Measurements from ENCODE around the gene REPIN1.
A peak's percentile ranks its signal among the peaks of the same experiment; 100 is the strongest.

Gene REPIN1

GRCh38 chr7:150396426-150396825 lies 27.8 kb downstream of the REPIN1 start:
- no peak for DNase-seq (ENCODE audit: low spot score)

- no peak for DNase-seq (ENCODE audit: low spot score)
These were observed 28.2 kb downstream of the REPIN1 start for GRCh38 chr7:150396851-150397260.

GRCh38 chr7:150397346-150398107 lies 28.9 kb downstream of the REPIN1 start:
- DNase-seq (ENCODE audit: low spot score), result no peak

DNA sequence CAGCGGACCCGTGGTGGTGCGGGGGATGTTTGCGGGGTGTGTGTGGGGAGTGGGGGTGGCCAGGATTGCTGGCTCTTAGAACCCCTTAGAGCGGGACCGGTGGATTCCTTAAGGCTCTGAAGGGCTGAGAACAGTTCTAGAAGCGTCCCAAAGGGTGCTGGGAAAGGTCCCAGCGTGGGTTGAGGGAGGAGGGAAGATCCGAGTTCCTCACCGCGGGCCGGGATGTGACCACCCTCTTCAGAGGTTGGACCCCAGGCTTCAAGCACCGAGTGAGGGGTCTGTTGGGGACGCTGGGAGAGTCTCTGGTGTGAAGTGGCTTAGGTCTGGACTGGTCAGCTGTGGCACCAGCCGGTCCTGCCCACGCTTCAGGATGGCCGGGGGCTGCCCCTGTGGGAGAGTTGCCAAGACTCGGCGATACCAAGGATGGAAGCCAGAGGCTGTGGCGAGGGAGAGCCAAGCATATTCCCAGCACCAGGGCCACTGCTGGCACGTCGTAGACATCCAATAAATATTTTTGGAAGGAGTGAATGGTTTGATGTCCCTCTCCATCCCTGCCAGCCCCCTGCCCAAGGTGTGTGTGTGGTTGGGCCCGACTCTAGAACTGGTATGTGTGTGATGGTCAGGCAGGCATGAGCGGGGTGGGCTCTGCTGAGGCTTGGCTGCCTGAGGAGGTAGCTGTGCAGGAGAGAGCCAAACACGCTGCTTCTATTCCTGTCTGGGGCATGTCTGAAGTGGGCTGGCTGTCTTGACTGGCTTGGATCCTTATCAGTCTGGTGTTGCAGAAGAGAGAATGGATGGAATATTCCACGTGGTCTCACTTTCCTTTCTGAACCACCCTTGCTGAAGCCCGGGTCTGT lies 29.7 kb downstream of the REPIN1 start:
- no peak for DNase-seq (ENCODE audit: low spot score)

DNA sequence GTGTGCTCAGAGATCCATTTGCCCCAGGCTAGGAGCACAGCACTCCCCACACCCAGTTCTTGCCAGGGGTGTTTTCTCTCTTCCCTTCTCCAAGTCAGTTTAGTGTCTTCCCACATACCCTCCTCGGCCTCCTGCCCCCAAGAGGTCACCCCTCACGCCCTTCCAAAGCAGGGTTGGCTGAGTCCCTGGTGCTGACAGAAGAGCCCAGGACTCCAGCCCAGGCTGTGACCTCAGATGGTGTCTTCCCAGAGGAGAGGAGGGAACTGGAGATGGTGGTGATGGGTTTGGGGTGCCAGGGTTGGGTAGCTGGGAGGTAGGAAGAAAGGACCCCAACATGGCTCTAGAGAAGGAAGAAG lies 30.3 kb downstream of the REPIN1 start:
- DNase-seq (ENCODE audit: low spot score), result no peak

DNA sequence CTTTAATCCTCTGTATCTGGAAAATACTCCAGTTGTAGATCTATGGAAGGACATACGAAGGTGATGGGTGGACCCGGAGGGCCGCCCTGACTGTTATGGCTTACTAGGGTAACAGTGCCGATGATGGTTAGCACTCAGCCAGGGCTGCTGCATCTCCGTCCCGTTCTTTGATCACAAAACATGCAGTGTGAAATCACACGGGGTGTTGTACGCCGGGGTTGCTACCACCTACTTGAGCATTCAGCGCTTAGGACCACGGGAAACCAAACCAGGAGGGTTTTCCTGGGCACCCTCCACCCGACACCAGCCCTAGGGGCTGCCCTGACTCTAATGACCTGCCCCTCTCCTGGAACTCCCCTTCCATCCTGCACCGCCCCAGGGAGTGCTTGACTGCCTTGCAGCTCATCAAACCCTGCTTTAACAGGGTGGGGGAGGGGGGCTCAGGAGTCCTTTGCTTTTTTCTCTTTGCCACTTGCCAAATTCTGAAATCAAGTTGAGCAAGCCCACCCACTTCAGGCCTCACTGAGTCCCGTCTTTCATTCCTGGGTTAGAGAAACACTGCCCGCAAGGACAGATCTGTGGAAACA lies 30.9 kb downstream of the REPIN1 start:
- no peak for DNase-seq (ENCODE audit: low spot score)

GRCh38 chr7:150400008-150400787 lies 31.6 kb downstream of the REPIN1 start:
- DNase-seq (ENCODE audit: low spot score), result no peak

DNA sequence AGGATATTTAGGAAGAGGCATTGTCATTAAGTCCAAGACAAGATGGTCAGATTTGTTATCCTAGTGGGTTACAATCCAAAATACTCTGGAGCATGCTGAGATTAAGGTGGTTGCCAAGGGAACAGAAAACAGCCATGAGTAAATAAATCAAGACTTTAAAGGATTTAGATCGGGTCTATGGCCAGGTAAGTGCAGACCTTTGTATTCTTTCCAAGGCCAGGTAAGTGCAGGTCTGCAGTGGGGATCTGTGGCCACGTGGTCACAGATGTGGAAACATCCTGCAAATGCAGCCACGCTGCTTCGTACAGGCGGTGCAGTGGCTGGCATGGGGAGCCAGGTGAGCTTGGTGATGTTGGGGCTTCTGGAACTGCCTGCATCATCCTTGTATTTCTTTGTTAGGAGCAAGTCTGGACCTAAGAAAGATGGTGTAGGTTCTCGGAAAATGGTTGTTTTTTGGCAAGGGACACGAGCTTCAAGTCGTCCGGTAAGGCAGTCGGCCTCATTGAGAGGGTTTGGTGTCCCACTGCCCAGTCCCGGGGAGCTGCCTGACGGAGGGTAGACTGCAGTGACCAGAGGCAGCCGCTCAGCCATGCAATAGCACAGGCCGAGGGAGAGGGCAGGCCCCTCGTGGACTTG lies 32.3 kb downstream of the REPIN1 start:
- DNase-seq (ENCODE audit: low spot score), result no peak

DNA sequence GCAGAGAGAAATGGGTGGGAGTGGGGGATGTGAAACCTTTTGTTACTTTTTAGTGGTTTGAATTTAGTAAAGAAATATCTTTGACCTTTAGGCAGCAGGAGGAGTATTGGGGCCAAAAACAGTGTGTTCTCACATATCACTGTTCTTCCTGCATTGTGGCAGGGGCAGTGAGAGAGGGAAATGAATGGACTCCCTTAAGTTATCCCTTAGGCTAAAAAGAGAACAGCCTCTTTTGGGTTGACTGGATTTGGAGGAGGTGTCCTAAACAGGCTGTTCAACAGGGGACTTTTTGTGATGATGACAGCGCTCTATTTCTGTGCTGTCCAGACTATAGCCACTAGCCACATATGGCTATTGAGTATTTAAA lies 32.8 kb downstream of the REPIN1 start:
- no peak for DNase-seq (ENCODE audit: low spot score)

GRCh38 chr7:150401861-150402631 lies 33.4 kb downstream of the REPIN1 start:
- no peak for DNase-seq (ENCODE audit: low spot score)

DNA sequence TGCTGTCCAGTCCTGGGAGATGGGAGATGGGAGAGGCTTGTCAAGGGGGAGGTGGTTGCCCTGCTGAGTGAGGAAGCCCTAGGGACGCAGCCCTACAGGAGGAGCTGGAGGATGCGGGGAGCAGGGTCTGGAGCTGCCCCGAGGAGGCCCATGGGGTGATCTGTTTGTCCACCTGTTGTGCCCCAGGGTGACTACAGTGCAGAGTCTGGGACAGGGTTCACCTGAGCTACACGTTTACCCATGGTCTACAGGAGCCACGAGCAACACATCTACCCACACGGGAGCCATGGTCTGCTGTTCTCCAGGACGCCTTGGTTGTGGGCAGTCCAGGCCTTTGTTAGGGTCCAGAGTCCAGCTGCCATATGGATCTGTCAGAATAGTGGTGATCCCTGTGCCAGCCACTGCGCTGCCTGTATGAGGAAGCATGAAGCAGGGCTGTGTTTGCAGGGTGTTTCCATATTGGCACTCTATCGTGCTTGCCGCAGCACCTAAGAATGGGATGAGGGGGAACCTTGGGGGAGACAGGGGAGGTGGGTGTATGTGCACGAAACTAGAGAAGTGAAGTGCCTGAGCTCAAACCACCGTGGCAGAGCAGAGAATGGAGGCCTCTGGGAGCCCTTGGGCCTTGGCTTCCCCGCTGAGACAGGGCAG lies 34.2 kb downstream of the REPIN1 start:
- no peak for DNase-seq (ENCODE audit: low spot score)

DNA sequence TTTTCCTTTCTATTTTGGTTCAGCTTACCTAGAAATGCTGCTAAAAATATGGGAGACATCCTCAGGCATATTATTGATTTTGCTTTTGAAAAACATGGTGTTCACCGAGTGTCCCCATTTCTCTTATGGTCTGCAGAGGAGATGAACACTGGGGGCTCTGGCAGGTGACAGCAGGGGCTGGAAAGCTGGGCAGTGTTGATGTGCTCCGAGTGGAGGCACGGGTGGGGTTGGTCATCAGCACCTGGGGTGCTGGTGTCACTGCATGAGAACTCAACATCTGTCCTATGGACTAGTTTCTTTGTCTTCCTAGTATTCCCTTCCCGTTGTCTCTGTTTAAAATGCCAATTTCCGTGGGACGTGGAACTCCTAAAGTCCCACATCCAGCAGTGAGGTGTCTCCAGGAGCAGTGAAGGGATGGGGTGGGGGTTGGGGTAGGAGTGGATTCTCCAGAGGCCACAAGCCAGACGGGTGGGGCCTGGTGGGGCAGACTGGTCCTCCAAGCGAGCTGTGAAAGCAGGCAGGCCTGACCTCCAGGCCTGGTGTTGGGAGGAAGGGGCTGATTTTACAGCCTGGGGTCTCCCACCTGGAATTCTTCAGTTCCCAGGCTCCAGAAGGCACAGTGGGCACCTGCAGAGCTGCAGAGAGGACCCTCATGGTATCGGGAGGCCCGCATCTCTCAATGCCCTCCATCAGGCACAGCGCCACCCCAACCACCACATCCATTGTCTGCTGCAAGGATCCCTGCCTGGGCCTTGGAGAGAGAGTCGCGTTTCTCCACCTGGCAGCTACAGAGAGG lies 35.0 kb downstream of the REPIN1 start:
- no peak for DNase-seq (ENCODE audit: low spot score)

DNA sequence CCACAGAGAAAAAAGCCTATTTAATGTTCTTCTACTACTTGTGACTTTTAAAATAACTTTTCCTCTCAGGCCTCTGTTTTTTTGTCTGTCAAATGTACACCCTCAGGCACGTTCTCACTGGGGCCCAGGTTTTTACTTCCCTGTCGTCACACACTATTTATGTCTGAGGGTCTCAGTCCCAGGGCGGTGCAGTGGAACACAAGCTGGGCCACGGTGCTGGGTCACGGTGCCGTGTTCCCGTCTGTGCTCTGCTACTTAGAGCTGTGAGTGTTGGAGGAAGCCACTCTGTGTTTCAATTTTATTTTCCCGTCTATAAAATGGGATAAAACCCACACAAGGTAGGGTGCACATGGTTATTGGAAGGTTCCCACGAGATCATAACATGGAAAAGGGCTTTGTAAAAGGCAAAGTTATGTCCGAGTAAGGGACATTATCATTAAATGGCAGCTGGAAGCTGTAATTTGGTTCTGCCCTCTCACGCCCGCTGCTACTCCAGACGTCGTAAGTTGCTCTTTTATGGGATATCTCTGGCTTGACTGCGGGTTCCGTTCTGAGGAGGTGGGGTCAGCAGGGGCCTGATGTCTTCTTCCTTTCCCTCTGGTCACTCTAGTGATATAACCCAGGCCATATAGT lies 35.7 kb downstream of the REPIN1 start:
- no peak for DNase-seq (ENCODE audit: low spot score)

GRCh38 chr7:150404805-150405583 lies 36.4 kb downstream of the REPIN1 start:
- DNase-seq (ENCODE audit: low spot score), result peak; percentile 84

DNA sequence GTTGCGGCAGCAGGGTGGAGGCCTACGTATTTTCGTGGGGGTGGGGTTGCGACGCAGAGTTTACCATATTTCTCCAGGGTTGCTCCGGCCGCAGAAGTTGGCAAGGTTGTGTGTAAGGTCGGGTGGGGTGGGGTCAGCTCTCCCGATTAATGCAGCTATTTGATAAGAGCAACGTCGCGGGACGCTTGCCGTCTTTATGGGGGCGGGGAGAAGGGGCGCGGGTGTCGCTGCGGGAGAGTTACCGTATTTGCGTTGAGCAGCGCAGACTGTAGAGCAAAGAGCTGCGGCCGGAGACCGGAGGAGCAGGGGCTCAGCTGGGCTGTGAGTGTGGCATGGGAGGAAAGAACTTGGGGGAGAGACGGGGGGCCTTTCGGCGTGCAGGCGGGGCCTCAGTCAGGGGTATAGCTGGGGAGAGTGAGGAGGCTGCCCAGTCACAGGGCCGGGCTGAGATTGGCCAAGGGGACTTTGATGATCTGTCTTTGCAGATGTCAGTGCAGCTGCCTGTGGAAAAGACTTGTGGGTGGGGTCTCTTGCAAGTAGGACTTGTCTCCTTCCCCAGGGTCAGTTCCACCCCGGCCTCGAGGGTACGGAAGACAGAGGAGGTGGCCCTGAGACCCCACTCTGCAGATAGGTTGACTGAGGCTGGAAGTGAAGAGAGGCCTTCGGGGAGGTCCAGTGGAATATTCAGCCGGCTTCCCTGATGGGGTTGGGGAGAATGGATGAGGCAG lies 37.1 kb downstream of the REPIN1 start:
- DNase-seq (ENCODE audit: low spot score), result no peak

DNA sequence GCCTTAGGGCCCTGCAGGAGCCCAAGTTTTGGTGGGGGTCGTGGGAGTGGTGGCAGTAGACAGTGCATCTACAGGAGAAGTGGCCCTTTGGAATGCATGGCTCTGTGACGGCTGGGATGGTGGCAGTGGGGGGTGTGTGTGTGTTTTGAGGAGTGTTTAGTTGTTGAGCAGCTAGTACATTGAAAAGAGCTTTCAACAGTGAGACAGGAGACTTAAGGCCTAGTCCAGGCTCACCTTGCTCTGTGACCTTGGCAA lies 37.6 kb downstream of the REPIN1 start:
- peak; percentile 13 for DNase-seq (ENCODE audit: low spot score)

- peak; percentile 44 for DNase-seq (ENCODE audit: low spot score)
These were observed 38.2 kb downstream of the REPIN1 start for GRCh38 chr7:150406567-150407421.
